GM19239 (cell line): ENCODE measurements around the gene PIR.

Source experiments
- DNase-seq: peaks from one replicate; pipeline ENCODE4 v3.0.0; 2011; ENCODE audit warnings: low spot score; ENCODE audit not compliant: insufficient read length
- FAIRE-seq: peaks from 2 replicates; lab custom pipeline; 2011; peaks lifted over from hg19 to GRCh38; lab: Jason Lieb, UNC

PIR gene

DNA sequence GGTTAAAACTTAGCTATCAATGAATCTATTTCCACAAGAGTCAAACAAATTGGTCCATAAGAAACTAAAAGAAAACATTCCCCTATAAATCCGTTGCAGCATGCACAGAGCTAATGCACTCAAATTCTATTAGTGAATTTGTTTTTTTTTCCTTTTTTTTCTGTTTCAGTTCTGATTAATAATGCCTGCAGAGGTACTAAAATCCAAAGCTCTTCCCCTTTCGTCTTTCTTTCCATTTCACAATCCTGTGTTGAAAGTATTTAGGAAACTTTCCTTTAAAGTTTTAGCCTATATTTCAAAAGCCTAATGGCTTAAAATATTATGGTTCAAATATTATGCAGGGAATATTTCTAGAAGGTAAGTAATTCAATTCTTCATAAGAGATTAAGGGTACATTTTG lies 63.1 kb downstream of the PIR start:
- peak; percentile 51 for FAIRE-seq

GRCh38 chrX:15425024-15425423 lies 68.1 kb downstream of the PIR start:
- DNase-seq (no peak), FAIRE-seq (no peak)

More for the DNA sequence above, 63.1 kb downstream of the PIR start:
- DNase-seq, result no peak

DNA sequence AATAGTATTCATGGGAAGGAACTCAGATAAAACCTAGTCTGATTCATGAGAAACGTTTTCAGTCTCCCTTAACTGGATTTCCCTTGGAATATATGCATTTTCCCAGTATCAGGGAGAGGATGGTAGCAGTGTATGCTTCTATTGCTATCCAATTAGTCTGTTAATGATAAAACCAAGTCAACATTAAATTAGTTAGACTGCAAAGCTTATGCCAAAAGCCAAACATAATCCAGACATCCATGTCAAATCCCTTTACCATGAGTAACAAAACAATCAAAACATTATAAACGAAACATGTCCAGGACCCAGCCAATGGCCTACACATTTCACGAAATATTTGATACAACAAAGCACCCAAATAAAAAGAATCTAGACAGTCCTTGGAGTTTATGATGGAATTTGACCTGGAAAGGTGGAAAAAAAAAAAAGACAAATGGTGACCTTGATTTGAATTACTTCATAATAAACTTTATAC lies 74.4 kb downstream of the PIR start:
- FAIRE-seq (no peak), DNase-seq (no peak)

DNA sequence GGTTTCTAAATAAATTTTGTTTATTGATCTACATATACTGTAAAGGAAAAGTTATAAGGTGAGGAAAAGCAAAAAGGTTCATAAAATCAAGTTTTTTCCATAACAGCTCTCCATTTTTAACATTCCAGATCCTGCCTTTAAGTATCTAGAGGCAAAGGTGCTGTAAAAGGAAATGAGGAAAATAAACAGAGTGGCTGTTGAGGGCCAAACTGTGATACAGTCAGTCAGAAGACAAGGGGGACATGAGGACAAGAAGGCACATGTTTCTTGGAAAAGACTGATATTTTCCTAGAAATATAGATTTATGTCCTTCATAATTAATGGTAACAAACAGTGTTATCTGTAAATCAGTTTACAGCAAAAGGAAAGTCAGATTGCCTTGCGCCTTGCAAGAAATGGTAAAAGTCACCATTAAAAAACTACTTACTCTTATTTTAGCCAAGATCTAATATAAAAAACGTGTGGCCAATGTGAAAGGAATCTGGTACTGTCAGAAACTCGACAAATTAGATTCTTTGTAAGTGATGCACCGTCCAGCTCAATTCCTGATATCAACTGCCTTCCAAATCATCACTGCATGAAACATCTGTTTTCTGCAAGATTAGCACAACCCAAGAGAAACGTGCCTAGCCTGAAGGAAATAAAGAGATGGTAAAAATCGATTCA lies 75.0 kb downstream of the PIR start:
- FAIRE-seq (no peak), DNase-seq (no peak)

DNA sequence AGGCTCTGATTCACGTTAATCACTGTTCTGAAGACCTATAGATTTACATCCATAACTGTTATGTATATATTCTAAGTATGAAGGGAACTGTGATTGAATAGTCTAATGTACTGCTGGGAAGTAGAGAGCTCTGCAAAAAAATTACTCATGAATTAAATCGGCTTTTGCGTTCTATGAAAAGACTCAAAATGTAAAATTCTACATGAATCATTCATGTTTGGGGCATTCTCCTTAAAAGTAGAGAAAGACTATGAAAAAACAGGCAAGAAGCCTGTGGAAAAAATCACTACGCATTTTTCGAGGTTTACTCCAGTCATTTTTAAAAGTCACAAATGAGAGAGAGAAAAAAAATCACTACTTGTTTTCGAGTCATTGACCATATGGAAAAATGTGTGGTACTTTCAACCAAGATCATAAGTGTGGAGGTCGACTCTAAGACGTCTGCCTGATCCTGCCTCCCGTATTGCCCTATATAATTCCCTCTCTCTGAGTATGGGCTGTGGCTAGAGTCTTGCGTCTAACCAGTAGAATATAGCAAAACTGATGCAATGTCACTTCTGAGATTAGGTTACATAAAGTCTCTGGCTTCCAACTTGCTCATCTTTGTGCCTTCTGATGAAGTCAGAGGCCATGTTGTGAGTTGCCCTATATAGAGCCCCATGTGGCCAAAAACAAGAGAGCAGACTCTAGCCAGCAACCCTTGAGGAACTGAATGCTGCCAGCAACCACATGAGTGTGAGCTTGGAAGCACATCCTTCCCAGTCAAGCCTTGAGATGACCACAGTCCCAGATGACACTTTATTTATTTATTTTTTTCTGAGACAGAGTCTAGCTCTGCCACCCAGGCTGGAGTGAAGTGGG lies 76.8 kb downstream of the PIR start:
- FAIRE-seq (no peak), DNase-seq (no peak)

DNA sequence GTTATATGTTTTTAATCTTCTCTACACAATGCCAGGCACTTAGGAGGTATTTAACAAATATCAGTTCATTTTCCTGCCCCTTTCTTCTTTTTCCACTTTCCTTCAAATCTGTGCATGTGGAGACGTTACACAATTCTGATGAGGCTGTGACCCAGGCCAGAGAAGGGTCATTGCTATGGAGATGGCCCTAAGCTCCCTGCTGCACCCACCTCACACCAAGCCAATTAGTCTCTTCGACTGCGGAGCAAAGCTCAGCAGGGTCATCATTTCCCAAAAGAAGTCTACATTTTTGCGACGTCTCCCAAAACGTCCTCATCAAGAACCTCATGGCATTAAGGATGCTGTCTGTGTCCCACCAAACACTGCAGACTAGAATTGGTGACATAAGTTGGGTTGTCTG lies 80.0 kb downstream of the PIR start:
- FAIRE-seq, result no peak
- DNase-seq, result no peak

DNA sequence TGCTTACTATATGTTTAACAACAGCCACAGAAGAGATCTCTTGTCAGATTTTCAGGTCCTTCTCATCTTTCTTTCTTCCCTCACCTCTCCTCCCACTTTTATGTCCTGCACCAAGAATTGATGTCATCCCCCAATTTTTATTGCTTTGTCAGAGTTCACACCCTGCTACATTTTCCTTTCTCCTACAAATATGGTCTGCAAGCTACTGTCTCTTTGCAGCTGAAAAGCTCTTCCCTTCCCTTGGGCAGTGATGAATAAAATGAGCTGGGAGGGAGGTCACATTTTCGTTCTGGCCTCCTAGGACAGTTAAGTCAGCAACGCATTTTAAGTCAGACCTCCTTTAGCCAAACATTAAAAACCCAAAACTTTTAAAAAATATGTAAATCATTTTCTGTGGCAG lies 82.2 kb downstream of the PIR start:
- DNase-seq, result no peak
- FAIRE-seq, result peak; percentile 37

GRCh38 chrX:15410430-15410829 lies 82.7 kb downstream of the PIR start:
- FAIRE-seq (no peak), DNase-seq (no peak)

DNA sequence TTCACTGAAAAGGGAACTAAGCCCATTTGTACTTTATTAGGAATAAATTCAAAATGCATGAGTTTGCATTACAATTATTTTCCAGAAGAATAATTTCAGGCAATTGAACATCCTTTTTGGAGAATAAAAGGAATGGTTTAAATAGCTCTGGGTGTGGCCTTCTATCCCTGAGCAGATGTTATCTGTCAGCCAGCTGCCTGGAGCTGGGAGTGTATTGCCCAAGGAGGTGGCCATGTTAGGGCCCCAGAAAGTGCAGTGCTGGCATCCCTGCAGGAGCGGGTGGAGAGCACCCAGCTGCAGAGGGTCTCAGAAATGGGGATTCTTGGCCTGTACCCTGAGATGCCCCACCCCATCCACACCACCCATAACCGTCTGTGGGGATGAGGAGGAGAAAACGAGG lies 87.3 kb downstream of the PIR start:
- FAIRE-seq (peak; percentile 53), DNase-seq (no peak)

GRCh38 chrX:15404401-15405096 lies 88.6 kb downstream of the PIR start:
- peak; percentile 40 for FAIRE-seq
- no peak for DNase-seq

- no peak for FAIRE-seq
- DNase-seq, result no peak
These were observed 91.8 kb downstream of the PIR start for GRCh38 chrX:15401378-15401777.

- no peak for DNase-seq
- no peak for FAIRE-seq
These were observed 93.2 kb downstream of the PIR start for GRCh38 chrX:15399962-15400391.

GRCh38 chrX:15398874-15399273 lies 94.3 kb downstream of the PIR start:
- no peak for FAIRE-seq

DNA sequence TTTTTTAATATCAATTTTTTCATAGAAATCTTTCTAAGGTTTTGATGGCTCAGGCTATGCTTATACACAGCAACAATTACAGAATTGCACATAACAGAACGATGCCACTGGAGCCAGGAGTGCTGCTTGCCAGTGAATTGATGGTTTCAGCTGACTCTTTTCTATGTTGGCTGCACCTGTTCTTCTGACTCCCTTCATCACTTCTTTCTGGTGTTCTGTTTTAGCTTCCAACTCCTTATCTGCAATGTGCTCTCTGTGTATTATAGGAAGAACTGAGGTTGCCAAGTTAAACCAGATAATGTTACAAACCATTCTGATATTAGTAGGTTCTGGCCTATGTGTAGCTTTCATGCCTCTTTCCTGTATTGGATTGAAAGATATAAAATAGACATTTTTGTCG lies 97.3 kb downstream of the PIR start:
- no peak for DNase-seq
- no peak for FAIRE-seq

More at GRCh38 chrX:15398874-15399273, 94.3 kb downstream of the PIR start:
- no peak for DNase-seq

DNA sequence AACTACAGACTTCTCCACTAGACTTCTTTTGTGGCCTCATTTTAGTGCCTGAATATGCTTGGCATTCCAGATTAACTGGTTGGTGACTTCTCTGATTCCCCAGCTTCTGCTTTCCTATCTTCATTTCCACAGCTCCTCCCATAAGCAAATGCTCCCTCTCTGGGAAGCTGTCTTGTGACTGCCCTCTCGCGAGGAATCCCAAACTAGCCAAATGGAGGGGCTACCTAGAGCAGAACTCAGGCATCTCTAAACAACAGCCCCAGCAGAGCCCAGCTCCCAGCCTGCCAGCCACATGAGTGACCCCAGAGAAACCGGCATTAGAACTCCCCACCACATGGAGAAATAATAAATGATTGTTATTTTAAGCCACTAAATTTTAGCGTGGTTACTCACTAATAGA lies 101.3 kb downstream of the PIR start:
- no peak for DNase-seq
- FAIRE-seq, result no peak

- DNase-seq (no peak), FAIRE-seq (no peak)
These were observed 108.8 kb downstream of the PIR start, which contains the start of gene VEGFD for GRCh38 chrX:15384304-15384703. TSS of gene VEGFD (minus strand) at chrX:15384413. CDS start at chrX:15383946, 467 bp downstream.

DNA sequence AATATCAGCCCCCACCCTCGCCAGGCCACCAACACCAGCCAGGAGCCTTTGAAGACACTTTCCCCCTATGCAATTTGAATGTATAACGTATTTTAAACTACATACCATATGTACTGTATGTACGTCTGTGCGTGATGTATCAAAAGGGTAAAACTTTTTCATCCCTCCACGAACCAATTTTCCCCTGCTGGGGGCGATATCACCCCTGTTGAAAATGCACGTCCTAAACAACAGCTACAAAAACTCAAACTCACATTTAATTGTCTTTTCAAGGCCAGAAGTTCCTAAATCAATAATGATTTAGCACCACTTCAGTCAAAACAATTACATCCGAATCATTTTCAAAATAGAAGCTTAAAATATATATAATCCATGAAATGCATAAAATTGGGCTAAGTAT lies 110.3 kb downstream of the PIR start:
- DNase-seq (no peak), FAIRE-seq (no peak)

DNA sequence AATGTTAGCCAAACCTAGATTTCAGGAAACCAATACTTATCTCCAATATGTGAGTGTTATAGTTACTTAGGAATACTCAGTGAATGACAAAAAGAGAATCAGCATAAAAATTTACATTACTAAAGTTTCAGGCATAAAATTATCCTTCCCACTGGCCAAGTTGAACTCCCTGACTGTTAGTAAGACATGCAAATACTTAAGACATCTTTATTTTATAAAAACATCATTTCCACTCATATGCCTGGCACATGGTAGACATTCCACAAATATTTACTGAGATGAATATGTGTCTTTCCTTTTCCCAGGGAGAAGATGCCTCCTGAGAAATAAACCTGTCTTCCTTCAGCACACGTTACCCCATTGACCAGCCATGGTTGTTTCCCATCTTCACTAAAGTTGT lies 116.2 kb downstream of the PIR start:
- FAIRE-seq, result peak; percentile 26
- no peak for DNase-seq

GRCh38 chrX:15373976-15374375 lies 119.2 kb downstream of the PIR start:
- FAIRE-seq, result no peak
- no peak for DNase-seq

DNA sequence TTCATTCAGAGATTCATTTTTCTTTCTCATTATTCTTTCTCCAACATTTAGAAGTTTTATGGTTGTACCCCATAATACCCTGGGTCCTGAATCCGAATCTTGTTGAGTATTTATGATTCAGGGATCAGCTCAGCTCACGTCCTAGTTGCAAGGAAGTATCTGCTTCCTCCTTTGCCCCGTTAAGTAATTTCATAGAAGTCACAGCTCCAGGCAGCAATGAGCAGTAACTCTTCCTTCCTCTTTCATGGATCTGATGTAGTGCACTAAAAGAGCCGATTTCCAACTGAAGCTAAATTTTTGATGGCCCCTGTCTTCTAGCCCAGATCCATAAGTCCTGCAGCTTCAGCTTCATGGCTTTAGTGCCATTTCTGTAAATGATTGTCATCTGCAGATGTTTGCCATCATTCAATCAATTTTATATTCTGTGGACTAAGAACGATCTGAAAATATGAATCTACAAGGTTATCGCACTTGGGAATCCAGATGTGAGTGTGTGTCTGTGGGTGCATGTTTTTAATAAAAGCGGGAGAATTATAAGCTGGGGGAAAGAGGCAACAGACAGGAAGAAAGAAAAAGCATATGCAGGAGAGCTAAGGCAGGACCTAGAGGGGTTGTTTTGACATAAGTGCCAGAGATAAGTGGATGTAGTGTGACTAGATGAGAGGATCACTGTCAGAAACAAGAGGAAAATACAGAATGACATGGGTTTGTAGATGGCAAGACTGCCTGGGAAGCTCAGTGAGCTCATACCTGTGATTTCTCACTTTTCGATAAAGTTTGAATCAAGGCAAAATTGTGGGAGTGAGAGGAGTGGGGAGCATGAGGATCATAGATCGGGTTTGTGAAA lies 126.4 kb downstream of the PIR start:
- DNase-seq, result no peak
- FAIRE-seq, result no peak
